GM19397 (cell line): ENCODE measurements around the gene SLC25A5.
"Not testable (repeated sequence)": the region's sequence is repeated elsewhere in the genome, so short reads cannot be mapped to it uniquely, and the experiment has no call there.

Source experiments
- ATAC-seq: cut with Tn5 transposase; IDR thresholded peaks from one replicate; pipeline ENCODE4 v1.9.1; 2021; ENCODE audit warnings: mild to moderate bottlenecking, moderate library complexity; ENCODE audit not compliant: unreplicated experiment

Gene SLC25A5

DNA sequence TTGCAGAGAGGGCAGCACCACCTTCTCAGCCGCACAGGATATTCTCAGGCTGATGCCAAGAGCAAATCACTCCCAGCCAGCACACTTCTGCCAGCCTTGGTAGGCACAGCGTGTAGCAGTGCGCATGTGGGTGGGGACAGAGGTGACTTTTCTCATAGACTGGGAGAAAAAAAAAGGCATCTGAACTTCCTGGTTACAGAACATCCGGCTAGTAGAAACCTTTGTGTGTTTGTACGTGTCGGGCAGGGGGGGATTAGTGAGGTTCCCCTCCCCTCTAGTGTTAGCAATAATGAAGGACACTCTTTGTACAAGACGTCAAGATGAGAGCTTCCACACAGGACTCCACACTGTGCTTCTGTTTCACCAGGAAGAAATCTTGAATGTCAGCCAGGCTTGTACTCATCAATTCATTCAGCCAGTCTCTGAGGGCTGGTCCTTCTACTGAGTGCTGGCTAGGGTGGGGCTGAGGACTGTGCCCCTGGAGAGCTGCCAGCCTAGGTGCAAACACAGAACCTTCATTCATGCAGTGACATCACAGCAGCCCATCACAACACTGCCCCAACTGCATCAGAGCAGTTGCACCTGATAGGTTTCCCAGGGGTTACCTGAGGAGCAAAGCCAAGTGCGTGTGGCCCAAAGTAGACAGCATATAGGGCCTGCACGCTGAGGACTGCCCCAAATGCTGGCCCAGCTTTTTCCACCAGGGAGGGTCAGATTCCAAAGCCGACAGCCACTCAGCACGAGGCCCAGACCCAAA, 34.7 kb downstream of the SLC25A5 start:
- ATAC-seq, result no peak

- ATAC-seq, result no peak
These were observed 35.2 kb downstream of the SLC25A5 start for GRCh38 chrX:119503484-119503861.

DNA sequence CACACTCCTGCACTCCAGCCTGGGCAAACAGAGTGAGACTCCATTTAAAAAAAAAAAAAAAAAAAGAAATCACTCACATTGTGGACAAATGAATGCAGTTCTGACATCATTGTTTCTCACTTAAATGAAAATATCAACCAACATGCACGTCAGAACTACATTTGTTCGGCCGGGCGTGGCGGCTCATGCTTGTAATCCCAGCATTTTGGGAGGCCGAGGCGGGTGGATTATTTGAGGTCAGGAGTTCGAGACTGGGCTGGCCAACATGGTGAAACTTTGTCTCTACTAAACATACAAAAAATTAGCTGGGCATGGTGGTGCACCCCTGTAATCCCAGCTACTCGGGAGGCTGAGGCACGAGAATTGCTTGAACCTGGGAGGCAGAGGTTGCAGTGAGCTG, 36.9 kb downstream of the SLC25A5 start:
- ATAC-seq, result not testable (repeated sequence)

DNA sequence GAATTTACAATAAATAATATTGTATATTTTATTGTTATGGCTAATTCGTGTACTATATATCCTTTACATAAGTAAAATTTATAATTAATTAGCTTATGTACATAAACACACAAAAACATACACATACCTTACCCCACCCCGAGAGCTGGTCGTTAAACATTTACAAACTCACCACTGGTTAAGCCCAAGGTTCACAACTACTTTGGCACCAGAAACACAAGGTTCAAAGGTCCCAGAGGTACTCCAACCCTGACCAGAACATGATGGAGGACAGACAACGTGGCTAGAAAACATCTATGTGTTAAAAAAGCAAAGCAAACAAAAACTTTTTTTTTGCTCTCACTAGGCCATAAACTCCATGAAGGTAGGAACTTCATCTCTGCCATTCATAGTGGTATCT, 37.7 kb downstream of the SLC25A5 start:
- ATAC-seq, result no peak

DNA sequence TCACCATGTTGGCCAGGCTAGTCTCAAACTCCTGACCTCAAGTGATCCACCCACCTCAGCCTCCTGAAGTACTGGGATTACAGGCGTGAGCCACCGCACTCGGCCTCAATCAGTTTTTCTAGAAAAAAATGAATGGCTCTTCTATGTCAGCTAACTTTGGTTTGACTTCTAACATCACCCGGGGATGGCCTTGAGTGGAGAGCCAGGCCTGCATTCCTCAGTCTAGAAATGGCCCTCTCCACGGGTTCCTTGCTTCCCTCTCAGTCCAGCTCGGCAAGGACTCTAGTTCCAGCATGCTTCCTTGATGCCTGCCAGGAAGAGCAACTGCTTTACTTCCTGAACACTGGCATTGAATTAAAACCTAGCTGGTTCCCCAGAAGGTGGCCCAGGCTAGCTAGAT, 39.0 kb downstream of the SLC25A5 start:
- no peak for ATAC-seq

GRCh38 chrX:119512146-119512800, 44.0 kb downstream of the SLC25A5 start:
- no peak for ATAC-seq

DNA sequence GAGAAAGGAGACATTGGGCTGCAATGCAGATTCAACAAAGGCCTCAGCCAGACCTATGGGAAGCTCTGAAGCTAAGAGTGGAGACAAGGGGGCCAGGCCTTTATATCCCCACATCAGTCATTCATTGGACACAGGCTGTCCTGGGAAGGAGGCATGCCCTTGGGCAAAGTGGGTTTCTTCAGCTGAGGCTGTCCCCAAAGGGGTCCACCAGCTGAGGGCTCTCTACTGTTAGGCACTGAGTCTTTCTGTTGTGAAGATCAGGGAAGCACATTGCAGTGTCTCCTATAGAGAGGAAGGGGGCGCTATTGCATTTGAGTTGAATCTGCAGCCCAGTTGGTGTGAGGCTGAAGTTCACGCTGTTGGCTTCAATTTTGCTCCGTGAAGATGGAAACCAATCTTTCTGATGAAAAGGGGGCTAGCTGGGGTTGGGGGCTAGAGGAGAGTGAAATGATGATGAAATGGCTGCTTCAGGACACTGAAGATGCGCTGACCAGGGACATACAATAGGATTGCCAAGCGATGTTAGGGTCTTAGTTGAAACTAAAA, 48.0 kb downstream of the SLC25A5 start:
- ATAC-seq, result no peak

GRCh38 chrX:119518371-119518770, 50.1 kb downstream of the SLC25A5 start:
- no peak for ATAC-seq
